GM23338 (cell line): Measurements from ENCODE around the gene LCN12. TPM values are rescaled to one million over a fixed set of nuclear protein-coding genes. Genes with fewer than 3 reads are reported as not detected.

Experiments used
- ATAC-seq: fragments of 200-7000 bp; cut with Tn5 transposase; 3 replicates; pipeline ENCODE4 v1.9.1; 2020
- DNase-seq: peaks from one replicate; pipeline ENCODE4 v3.0.0-alpha.2; 2015; ENCODE audit warnings: low spot score
- H2AFZ ChIP-seq: fragments of 200-600 bp; sonication (generic); 2 replicates; pipeline ENCODE4 v1.8.0; 2016; ENCODE audit warnings: antibody characterized with exemption, mild to moderate bottlenecking, moderate library complexity
- H3F3A ChIP-seq: fragments of 200-600 bp; sonication (generic); replicated peaks from 2 replicates; pipeline ENCODE4 v1.8.0; 2017; ENCODE audit warnings: antibody characterized with exemption, mixed run types, low read depth
- H3K27ac ChIP-seq: fragments of 200-600 bp; sonication (generic); 2 replicates; pipeline ENCODE4 v1.6.1; 2016; ENCODE audit warnings: low read depth
- H3K27me3 ChIP-seq: fragments of 200-600 bp; sonication (generic); 2 replicates; pipeline ENCODE4 v1.8.0; 2016; ENCODE audit warnings: mild to moderate bottlenecking, mixed run types, moderate library complexity; ENCODE audit not compliant: insufficient read depth
- H3K36me3 ChIP-seq: fragments of 200-600 bp; sonication (generic); 2 replicates; pipeline ENCODE4 v1.8.0; 2016; ENCODE audit warnings: mild to moderate bottlenecking; ENCODE audit not compliant: insufficient read depth
- H3K4me1 ChIP-seq: fragments of 200-600 bp; sonication (generic); 2 replicates; pipeline ENCODE4 v1.8.0; 2016; ENCODE audit warnings: mild to moderate bottlenecking, moderate library complexity; ENCODE audit not compliant: insufficient read depth
- H3K4me2 ChIP-seq: fragments of 200-600 bp; sonication (generic); 2 replicates; pipeline ENCODE4 v1.7.1; 2017; ENCODE audit warnings: mixed run types
- H3K4me3 ChIP-seq: fragments of 200-600 bp; sonication (generic); 2 replicates; pipeline ENCODE4 v1.6.1; 2016; ENCODE audit warnings: mixed run types
- H3K79me2 ChIP-seq: fragments of 200-600 bp; sonication (generic); replicated peaks from 2 replicates; pipeline ENCODE4 v1.8.0; 2017; ENCODE audit warnings: mild to moderate bottlenecking; ENCODE audit not compliant: insufficient read depth
- H3K9me2 ChIP-seq: fragments of 200-600 bp; sonication (generic); 2 replicates; pipeline ENCODE4 v1.8.0; 2017; ENCODE audit not compliant: insufficient read depth
- H4K20me1 ChIP-seq: fragments of 200-600 bp; sonication (generic); replicated peaks from 2 replicates; pipeline ENCODE4 v1.8.0; 2017; ENCODE audit warnings: mild to moderate bottlenecking; ENCODE audit not compliant: insufficient read depth
- H3K27ac Mint-ChIP-seq: 2 replicates; pipeline ENCODE4 v1.8.0; 2020; ENCODE audit warnings: inconsistent platforms, mild to moderate bottlenecking, moderate library complexity, mixed read lengths
- H3K27me3 Mint-ChIP-seq: 3 replicates; pipeline ENCODE4 v1.8.0; 2022; ENCODE audit warnings: low read depth, mild to moderate bottlenecking, moderate library complexity, mixed read lengths, inconsistent platforms; ENCODE audit not compliant: insufficient read depth, poor library complexity
- H3K36me3 Mint-ChIP-seq: 3 replicates; pipeline ENCODE4 v1.8.0; 2021; ENCODE audit warnings: low read depth, mild to moderate bottlenecking, inconsistent platforms, moderate library complexity, mixed read lengths
- H3K4me1 Mint-ChIP-seq: 3 replicates; pipeline ENCODE4 v1.8.0; 2020; ENCODE audit warnings: mild to moderate bottlenecking, inconsistent platforms, mixed read lengths
- H3K4me3 Mint-ChIP-seq: 3 replicates; pipeline ENCODE4 v1.8.0; 2021; ENCODE audit warnings: moderate library complexity, mild to moderate bottlenecking, inconsistent platforms, mixed read lengths
- H3K9me3 Mint-ChIP-seq: 3 replicates; pipeline ENCODE4 v1.8.0; 2020; ENCODE audit warnings: moderate library complexity, mild to moderate bottlenecking, inconsistent platforms, mixed read lengths
- CREB1 ChIP-seq: fragments of 250-450 bp; sonication (Bioruptor Pico); IDR thresholded peaks from 2 replicates; pipeline ENCODE4 v1.5.0; 2020; ENCODE audit warnings: low read depth, mild to moderate bottlenecking, moderate library complexity
- EZH2 ChIP-seq: fragments of 200-600 bp; sonication (generic); IDR thresholded peaks from one replicate; pipeline ENCODE4 v1.8.0; 2017; ENCODE audit warnings: antibody characterized with exemption, mild to moderate bottlenecking, low read depth; ENCODE audit not compliant: unreplicated experiment
- JUNB ChIP-seq: IDR thresholded peaks from one replicate; pipeline ENCODE4 v1.6.1; 2016; ENCODE audit warnings: antibody characterized with exemption; ENCODE audit not compliant: unreplicated experiment
- NANOG ChIP-seq: IDR thresholded peaks from 2 replicates; pipeline ENCODE4 v1.6.1; 2016; ENCODE audit warnings: antibody characterized with exemption, borderline replicate concordance
- POLR2AphosphoS5 ChIP-seq: IDR thresholded peaks from 2 replicates; pipeline ENCODE4 v1.6.1; 2016; ENCODE audit warnings: antibody characterized with exemption, low read depth
- STAT1 ChIP-seq: IDR thresholded peaks from one replicate; pipeline ENCODE4 v1.6.1; 2016; ENCODE audit warnings: antibody characterized with exemption; ENCODE audit not compliant: unreplicated experiment
- ZNF331 ChIP-seq: fragments of 250-450 bp; sonication (Bioruptor Pico); IDR thresholded peaks from 2 replicates; pipeline ENCODE4 v1.5.0; 2020; ENCODE audit warnings: low read depth, mild to moderate bottlenecking, moderate library complexity
- polyA plus RNA-seq: library from polyadenylated mRNA; unstranded; fragments of >200 nt; fragmentation: Nextera tagmentation; extraction: Ambion mirVana; gene quantifications from 2 replicates; pipeline ENCODE4 v1.2.1, GENCODE V29; 2016
- total RNA-seq: library from RNA; depleted of rRNA; stranded (reverse); fragments of >200 nt; shearing (Covaris generic); gene quantifications from 2 replicates; pipeline ENCODE4 v1.2.3, GENCODE V29; 2014
- TF ChIP-seq, protein P1 (sequence below): fragments of 250-450 bp; sonication (Bioruptor Pico); IDR thresholded peaks from 2 replicates; pipeline ENCODE4 v1.5.0; 2020; ENCODE audit warnings: mild to moderate bottlenecking, moderate library complexity

Gene LCN12
- total and polyA plus RNA-seq, 2 experiments from 2014 or later = 0.39 to 0.69 TPM

DNA sequence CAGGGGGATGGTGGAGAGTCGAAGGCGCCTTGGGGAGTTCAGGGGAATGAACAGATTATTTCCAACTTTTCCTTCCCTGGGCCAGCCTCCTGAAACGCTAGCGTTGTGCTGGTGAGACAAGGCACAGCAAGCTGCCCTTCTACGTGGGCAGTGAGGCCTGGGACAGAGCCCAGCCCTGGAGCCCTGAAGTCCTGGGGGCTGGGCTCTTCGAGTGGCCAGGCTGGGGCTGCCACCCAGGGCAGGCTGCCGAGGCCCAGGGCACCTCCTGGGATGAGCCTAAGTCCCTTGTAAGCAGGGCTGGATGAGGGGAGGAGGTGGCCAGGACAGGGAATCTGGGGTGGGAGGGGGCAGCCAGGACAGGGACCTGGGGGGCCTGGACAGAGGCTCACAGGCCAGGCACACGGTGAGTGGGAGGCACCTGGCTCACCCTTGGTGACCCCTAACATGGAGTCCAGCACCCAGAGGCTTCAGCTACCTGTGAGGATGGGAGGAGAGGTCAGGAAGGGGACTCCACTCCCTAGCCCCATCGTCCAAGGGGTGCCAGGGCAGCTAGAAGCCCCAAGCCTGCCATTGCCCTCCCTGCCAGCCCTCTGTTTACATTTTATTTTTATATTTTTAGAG lies 1.3 kb upstream of the LCN12 start (continued):
- TF ChIP-seq, protein P1, sequence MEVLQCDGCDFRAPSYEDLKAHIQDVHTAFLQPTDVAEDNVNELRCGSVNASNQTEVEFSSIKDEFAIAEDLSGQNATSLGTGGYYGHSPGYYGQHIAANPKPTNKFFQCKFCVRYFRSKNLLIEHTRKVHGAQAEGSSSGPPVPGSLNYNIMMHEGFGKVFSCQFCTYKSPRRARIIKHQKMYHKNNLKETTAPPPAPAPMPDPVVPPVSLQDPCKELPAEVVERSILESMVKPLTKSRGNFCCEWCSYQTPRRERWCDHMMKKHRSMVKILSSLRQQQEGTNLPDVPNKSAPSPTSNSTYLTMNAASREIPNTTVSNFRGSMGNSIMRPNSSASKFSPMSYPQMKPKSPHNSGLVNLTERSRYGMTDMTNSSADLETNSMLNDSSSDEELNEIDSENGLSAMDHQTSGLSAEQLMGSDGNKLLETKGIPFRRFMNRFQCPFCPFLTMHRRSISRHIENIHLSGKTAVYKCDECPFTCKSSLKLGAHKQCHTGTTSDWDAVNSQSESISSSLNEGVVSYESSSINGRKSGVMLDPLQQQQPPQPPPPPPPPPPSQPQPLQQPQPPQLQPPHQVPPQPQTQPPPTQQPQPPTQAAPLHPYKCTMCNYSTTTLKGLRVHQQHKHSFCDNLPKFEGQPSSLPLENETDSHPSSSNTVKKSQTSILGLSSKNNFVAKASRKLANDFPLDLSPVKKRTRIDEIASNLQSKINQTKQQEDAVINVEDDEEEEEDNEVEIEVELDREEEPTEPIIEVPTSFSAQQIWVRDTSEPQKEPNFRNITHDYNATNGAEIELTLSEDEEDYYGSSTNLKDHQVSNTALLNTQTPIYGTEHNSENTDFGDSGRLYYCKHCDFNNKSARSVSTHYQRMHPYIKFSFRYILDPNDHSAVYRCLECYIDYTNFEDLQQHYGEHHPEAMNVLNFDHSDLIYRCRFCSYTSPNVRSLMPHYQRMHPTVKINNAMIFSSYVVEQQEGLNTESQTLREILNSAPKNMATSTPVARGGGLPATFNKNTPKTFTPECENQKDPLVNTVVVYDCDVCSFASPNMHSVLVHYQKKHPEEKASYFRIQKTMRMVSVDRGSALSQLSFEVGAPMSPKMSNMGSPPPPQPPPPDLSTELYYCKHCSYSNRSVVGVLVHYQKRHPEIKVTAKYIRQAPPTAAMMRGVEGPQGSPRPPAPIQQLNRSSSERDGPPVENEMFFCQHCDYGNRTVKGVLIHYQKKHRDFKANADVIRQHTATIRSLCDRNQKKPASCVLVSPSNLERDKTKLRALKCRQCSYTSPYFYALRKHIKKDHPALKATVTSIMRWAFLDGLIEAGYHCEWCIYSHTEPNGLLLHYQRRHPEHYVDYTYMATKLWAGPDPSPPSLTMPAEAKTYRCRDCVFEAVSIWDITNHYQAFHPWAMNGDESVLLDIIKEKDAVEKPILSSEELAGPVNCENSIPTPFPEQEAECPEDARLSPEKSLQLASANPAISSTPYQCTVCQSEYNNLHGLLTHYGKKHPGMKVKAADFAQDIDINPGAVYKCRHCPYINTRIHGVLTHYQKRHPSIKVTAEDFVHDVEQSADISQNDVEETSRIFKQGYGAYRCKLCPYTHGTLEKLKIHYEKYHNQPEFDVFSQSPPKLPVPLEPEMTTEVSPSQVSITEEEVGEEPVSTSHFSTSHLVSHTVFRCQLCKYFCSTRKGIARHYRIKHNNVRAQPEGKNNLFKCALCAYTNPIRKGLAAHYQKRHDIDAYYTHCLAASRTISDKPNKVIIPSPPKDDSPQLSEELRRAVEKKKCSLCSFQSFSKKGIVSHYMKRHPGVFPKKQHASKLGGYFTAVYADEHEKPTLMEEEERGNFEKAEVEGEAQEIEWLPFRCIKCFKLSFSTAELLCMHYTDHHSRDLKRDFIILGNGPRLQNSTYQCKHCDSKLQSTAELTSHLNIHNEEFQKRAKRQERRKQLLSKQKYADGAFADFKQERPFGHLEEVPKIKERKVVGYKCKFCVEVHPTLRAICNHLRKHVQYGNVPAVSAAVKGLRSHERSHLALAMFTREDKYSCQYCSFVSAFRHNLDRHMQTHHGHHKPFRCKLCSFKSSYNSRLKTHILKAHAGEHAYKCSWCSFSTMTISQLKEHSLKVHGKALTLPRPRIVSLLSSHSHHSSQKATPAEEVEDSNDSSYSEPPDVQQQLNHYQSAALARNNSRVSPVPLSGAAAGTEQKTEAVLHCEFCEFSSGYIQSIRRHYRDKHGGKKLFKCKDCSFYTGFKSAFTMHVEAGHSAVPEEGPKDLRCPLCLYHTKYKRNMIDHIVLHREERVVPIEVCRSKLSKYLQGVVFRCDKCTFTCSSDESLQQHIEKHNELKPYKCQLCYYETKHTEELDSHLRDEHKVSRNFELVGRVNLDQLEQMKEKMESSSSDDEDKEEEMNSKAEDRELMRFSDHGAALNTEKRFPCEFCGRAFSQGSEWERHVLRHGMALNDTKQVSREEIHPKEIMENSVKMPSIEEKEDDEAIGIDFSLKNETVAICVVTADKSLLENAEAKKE (CRISPR knock-in tag) = no peak
- no peak for TF ChIP-seq POLR2AphosphoS5
- no peak for TF ChIP-seq ZNF331 (CRISPR knock-in tag)
- no peak for TF ChIP-seq CREB1 (CRISPR knock-in tag)
- TF ChIP-seq STAT1 = no peak

DNA sequence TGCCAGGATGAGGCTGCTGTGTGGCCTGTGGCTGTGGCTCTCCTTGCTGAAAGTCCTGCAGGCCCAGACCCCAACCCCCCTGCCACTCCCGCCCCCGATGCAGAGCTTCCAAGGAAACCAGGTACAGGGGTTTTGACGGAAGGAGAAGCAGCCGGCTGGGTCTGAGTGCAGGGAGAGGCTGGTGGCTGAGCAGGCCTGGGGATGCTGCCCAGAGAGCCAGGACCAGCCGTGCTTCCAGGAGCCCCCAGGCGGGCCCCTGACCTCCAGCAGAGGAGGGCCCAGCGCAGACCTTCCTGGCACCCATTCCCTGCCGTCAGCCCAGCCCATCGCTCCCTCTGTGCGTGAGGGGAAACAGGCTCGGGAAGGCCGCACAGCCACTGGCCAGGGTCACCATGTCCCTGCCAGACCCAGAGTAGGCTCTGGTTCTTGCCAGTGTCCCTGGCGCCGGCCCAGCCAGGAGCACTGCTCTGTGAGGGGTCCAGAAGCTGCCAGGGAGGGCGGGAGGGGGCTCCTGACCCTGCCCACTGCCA lies 313 bp downstream of the LCN12 start:
- H3K36me3 Mint-ChIP-seq = no peaks in the 10 kb centered on the region; the same call in 2 of the 3 replicates
- H3K4me1 Mint-ChIP-seq = peaks cover 4% of the 10 kb centered on the region; the same call in 2 of the 3 replicates
- H3K27ac Mint-ChIP-seq = no peak overlapping the region
- Histone ChIP-seq H3K4me2 (no peak overlapping the region), H3K9me2 (0 out of 2 replicates have a peak, but pooled peaks cover 6% of the 10 kb centered on the region), H3K27me3 (no peaks in the 10 kb centered on the region), H3K27ac (no peak overlapping the region), H3K4me1 (peaks cover 9% of the 10 kb centered on the region), H3K36me3 (no peaks in the 10 kb centered on the region), H3K79me2 (no peaks in the 10 kb centered on the region), H2AFZ (no peak overlapping the region), H3F3A (no peaks in the 10 kb centered on the region; the same call in 1 of the 2 replicates), H4K20me1 (no peaks in the 10 kb centered on the region), H3K4me3 (no peak overlapping the region)
- no peak for DNase-seq
- ATAC-seq = no peak
- peaks cover 4% of the 10 kb centered on the region for H3K27me3 Mint-ChIP-seq
- peaks cover 4% of the 10 kb centered on the region; the same call in 2 of the 3 replicates for H3K9me3 Mint-ChIP-seq
- H3K4me3 Mint-ChIP-seq = no peak overlapping the region
- TF ChIP-seq JUNB = no peak
- TF ChIP-seq, protein P1 (CRISPR knock-in tag) = no peak
- TF ChIP-seq EZH2 = no peak
- no peak for TF ChIP-seq NANOG
